C4-2B (cell line): Measurements from ENCODE around the gene SELP.
"Not testable (repeated sequence)": the region's sequence is repeated elsewhere in the genome, so short reads cannot be mapped to it uniquely, and the experiment has no call there.

Source experiments
- CTCF ChIP-seq: fragments of 450-650 bp; conservative IDR thresholded peaks from 2 replicates; pipeline ENCODE4 v1.5.1; 2017; ENCODE audit warnings: mild to moderate bottlenecking
- ZFX ChIP-seq: fragments of 450-650 bp; IDR thresholded peaks from 2 replicates; pipeline ENCODE4 v1.6.1; 2017

GRCh38 chr1:169667699-169668596 lies 38.0 kb upstream of the SELP start:
- TF ChIP-seq CTCF, ZFX: not testable (repeated sequence)
